COR-L47 (cell line): ENCODE measurements around the gene SPOCD1.
A peak's percentile ranks its signal among the peaks of the same experiment; 100 is the strongest.
"Not testable (repeated sequence)": the region's sequence is repeated elsewhere in the genome, so short reads cannot be mapped to it uniquely, and the experiment has no call there.

Experiments used
- DNase-seq: peaks from one replicate; lab custom pipeline; 2025; lab: John Stamatoyannopoulos, UW

The SPOCD1 gene

GRCh38 chr1:31828926-31829690, 13.3 kb upstream of the SPOCD1 start:
- no peak for DNase-seq

GRCh38 chr1:31828341-31828740, 12.5 kb upstream of the SPOCD1 start:
- DNase-seq, result no peak

DNA sequence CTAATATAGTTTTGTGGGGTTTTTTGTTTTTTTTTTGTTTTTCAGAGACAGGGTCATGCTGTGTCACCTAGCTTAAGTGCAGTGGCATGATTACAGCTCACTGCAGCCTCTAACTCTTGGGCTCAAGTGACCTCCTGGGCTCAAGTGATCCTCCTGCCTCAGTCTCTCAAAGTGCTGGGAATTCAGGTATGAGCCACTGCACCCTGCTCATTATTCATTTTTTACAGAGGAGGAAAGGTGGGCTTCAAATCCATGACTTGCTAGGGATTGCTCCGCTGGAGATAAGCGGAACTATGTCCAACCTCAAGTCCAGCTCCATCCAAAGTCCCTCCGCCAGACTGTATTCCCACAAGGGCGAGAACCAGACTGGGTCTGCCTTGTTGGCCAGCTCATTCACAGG, 8.0 kb upstream of the SPOCD1 start:
- DNase-seq, result no peak

DNA sequence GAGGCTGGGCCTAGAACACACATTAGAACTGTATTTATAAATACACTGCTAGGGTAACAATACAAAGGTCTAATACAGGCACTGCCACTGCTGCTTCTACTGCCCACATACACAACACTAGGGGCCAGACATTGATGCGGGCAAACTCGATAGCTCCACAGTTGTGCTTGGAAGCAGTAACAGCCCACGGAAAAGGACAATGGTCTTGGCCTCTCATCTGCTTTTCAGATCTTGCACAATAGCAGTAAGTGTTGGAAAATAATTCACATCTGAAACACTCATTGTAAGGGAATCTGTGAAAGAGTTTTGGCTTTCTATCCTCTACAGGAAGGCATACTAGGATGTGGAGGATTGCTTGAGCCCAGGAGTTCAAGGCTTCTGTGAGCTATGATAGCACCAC, 6.9 kb upstream of the SPOCD1 start:
- DNase-seq, result no peak

GRCh38 chr1:31820196-31820595, 4.4 kb upstream of the SPOCD1 start:
- not testable (repeated sequence) for DNase-seq

DNA sequence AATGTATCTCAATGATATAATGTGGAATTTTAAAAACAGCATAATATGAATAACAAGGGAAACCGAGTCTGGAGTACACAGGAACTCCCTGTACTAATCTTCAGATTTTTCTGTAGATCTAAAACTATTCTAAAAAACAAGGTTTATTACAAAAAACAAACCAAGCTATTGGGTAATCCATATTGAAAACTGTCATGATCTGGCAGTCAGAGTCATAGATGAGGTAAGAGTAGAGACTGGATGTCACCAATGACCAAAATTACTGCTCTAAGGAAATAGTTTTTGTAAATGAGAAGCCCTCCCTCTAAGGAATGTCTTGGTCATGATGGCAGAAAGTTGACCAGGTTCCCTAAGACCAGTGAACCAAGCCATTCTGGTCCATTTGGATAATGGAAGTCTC, 2.4 kb upstream of the SPOCD1 start:
- no peak for DNase-seq

GRCh38 chr1:31816947-31817346, 1.1 kb upstream of the SPOCD1 start:
- not testable (repeated sequence) for DNase-seq

DNA sequence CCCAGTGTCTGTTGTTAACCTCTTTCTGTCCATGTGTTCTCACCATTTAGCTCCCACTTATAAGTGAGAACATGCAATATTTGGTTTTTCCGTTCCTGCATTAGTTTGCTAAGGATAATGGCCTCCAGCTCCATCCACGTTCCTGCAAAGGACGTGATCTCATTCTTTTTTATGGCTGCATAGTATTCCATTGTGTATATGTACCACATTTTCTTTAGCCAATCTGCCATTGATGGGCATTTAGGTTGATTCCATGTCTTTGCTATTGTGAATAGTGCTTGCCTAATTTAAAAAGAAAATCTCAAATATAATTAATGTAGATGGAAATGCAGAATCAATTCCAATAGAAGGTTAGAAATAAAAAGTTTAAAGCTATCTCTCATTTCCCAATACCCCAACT, 679 bp upstream of the SPOCD1 start:
- not testable (repeated sequence) for DNase-seq

GRCh38 chr1:31815307-31815645, 546 bp downstream of the SPOCD1 start:
- DNase-seq, result no peak

GRCh38 chr1:31814631-31815306, 1.1 kb downstream of the SPOCD1 start:
- DNase-seq, result no peak

- DNase-seq, result no peak
These were observed 1.7 kb downstream of the SPOCD1 start for GRCh38 chr1:31814041-31814511.

GRCh38 chr1:31812158-31812829, 3.5 kb downstream of the SPOCD1 start:
- DNase-seq, result no peak

DNA sequence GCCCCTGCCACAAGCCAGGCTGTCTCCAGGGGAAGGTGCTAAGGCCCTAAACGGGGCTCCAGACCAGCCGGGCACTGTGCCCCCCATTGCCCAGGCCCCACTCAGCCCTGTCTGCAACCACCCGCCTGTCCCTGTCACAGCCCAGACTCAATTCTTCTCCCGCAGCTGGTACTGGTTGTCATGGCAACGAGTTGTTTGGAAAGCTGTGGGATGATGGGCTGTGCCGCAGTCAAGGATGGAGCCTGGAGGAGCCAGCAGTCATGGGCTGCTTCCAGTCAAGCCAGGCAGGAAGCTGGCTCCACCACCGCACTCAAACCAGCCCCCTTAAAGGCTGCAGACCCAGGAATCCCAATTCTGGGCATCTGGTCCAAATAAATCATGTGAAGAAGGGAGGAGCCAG, 4.2 kb downstream of the SPOCD1 start:
- DNase-seq, result peak; percentile 89

DNA sequence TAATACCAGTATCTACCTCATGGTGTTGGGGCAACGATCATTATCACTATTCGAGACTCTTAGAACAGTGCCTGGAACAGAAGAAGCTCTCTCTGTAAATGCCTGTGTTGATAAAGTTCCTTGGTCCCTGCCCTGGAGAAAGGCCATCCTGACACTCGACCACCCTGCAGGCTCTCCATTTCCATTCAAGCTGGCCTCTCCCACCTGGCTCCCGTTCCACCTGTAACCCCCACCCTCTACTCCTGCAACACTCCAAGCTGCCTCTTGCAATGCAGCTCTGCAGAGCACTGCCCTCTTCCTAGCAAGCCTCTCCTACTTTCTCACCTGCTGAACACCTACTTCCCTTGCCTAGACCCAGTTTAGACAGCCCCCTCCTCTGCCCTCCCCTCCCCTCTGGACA, 6.1 kb downstream of the SPOCD1 start:
- no peak for DNase-seq

- no peak for DNase-seq
These were observed 8.4 kb downstream of the SPOCD1 start for GRCh38 chr1:31807273-31808048.

GRCh38 chr1:31805318-31805717, 10.5 kb downstream of the SPOCD1 start:
- DNase-seq, result no peak

GRCh38 chr1:31804098-31804497, 11.7 kb downstream of the SPOCD1 start:
- DNase-seq, result no peak

GRCh38 chr1:31803610-31804009, 12.2 kb downstream of the SPOCD1 start:
- no peak for DNase-seq

GRCh38 chr1:31802190-31803150, 13.4 kb downstream of the SPOCD1 start:
- no peak for DNase-seq

DNA sequence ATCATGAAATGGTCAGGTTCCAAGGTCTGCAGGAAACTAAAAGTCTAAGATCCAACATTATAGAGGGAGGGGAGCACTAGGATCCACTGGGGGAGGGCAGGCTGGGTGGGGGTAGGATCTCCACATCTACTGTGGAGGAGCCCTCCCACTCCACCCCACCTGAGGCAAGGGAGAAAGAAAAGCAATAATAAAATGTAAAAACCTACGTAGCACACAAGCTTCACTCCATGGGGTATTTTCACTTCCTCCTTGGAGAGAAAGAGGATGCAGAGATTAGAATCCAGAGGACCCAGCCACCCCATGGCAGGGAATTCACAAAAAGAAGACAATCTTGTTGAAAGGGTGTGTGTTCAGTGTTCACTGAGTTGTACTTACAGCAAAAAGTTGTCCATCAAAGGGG, 14.4 kb downstream of the SPOCD1 start:
- no peak for DNase-seq

- DNase-seq, result no peak
These were observed 15.2 kb downstream of the SPOCD1 start for GRCh38 chr1:31800674-31800967.
